Fibroblast of mammary gland (primary cell): ENCODE data around the gene LSM4.
"Not testable (repeated sequence)": the region's sequence is repeated elsewhere in the genome, so short reads cannot be mapped to it uniquely, and the experiment has no call there.

Experiments used
- DNase-seq: peaks from one replicate; pipeline ENCODE4 v3.0.0-alpha.2; 2010; ENCODE audit warnings: low read depth
- H3K4me3 ChIP-seq: 2 replicates; pipeline ENCODE4 v1.5.1; 2011; ENCODE audit warnings: low read depth, mild to moderate bottlenecking, low read length, moderate library complexity; ENCODE audit not compliant: control insufficient read depth
- TF ChIP-seq, protein P1 (sequence below): conservative IDR thresholded peaks from 2 replicates; pipeline ENCODE4 v1.5.1; 2011; ENCODE audit warnings: low read depth, low read length, inconsistent platforms; ENCODE audit not compliant: control insufficient read depth, insufficient read depth

LSM4 gene

DNA sequence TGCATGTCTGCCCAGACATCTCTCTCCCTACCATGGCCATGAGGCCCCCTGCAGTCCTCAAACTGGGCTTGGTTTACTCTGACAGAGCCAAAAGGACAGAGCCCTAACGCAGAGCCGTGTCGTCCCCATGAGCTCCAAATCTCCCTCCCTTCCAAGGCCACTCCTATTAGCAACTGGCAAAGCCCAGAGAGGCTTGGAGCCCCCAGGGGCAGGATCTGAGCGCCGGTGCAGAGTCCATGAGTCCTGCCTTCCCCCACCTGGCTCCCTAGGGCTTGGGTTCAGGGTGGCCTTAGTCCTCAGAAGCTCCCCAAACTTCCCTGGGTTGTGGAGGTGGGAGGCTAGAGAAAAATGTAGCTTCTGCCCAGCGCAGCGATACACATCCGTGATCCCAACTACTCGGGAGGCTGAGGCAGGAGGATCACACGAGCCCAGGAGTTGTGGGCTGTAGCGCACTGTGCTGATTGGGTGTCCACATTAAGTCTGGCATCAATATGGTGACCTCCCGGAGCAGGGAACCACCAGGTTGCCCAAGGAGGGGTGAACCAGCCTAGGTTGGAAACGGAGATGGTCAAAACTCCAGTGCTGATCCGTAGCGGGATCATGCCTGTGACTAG, 10.1 kb upstream of the LSM4 start:
- H3K4me3 ChIP-seq: no peak overlapping the region

GRCh38 chr19:18330868-18331267, 8.0 kb upstream of the LSM4 start:
- TF ChIP-seq, protein P1, sequence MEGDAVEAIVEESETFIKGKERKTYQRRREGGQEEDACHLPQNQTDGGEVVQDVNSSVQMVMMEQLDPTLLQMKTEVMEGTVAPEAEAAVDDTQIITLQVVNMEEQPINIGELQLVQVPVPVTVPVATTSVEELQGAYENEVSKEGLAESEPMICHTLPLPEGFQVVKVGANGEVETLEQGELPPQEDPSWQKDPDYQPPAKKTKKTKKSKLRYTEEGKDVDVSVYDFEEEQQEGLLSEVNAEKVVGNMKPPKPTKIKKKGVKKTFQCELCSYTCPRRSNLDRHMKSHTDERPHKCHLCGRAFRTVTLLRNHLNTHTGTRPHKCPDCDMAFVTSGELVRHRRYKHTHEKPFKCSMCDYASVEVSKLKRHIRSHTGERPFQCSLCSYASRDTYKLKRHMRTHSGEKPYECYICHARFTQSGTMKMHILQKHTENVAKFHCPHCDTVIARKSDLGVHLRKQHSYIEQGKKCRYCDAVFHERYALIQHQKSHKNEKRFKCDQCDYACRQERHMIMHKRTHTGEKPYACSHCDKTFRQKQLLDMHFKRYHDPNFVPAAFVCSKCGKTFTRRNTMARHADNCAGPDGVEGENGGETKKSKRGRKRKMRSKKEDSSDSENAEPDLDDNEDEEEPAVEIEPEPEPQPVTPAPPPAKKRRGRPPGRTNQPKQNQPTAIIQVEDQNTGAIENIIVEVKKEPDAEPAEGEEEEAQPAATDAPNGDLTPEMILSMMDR: no peak
- DNase-seq: no peak
- H3K4me3 ChIP-seq: no peak overlapping the region

More for the DNA sequence above, 10.1 kb upstream of the LSM4 start:
- TF ChIP-seq, protein P1: no peak
- no peak for DNase-seq

DNA sequence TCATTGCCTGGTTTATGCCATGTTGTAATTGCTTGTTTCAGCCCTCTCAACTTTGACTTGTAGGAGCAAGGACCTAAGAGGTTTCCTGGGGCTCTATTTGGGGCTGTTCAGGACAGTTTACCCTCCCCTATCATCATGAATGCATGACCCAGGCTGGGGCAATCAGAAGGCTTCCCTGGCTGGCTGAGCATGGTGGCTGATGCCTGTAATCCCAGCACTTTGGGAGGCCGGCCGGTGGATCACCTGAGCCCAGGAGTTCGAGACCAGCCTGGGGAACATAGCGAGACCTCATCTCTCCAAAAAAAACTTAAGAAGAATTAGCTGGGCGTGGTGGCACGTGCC, 6.1 kb upstream of the LSM4 start:
- H3K4me3 ChIP-seq: peak overlapping the region; percentile 43
- DNase-seq: no peak
- TF ChIP-seq, protein P1: no peak

DNA sequence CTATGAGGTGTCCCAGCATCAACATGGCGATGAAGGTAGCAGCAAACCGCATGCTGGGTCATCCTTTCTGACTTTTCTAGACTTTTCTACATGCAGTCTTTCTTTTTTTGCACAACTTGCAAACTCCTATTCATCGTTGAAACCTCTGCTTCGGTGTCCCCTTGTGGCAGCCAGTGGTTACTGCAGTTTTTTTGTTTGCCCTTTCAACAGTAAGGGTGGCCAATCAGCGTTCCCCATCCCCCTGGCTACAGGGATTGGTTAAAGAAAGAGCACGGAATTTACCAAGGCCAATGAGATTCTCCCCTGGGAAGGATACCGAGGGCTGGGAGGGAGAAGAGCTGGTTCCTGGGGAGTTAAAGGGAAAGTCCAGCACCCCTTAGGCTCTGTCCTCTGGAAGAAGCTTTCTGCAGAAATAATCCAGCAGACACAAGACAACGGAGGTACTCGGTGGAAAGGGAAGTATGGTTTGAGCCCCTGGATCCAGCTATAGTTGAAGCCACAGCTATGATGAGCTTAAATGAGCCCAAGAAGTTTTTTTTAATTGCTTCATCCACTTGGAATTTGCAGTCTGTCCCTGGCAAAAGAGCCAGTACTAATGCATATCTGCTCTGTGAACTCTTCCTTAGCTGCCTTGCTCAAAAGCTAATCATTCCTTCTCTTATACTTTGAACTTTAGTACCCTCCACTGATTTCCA, 5.6 kb upstream of the LSM4 start:
- H3K4me3 ChIP-seq: peak overlapping the region; percentile 43
- TF ChIP-seq, protein P1: peak; percentile 100
- DNase-seq: peak; percentile 98

DNA sequence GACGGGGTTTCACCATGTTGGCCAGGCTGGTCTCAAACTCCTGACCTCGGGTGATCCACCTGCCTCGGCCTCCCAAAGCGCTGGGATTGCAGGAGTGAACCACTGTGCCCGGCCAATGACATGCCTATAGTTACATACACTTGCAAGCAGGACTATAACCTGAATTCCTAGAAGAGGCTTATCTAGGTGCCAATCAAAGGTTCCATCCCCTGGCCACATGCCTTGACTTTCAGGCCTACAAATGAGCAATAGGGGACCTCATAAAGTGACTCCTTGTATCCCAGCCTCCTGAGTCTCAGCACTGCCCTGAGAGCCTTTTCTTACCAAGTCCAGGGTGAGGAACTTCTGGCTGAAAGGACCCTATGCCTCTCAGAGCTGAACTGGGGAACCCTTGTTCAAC, 3.9 kb upstream of the LSM4 start:
- DNase-seq: no peak
- no peak overlapping the region for H3K4me3 ChIP-seq
- TF ChIP-seq, protein P1: no peak

DNA sequence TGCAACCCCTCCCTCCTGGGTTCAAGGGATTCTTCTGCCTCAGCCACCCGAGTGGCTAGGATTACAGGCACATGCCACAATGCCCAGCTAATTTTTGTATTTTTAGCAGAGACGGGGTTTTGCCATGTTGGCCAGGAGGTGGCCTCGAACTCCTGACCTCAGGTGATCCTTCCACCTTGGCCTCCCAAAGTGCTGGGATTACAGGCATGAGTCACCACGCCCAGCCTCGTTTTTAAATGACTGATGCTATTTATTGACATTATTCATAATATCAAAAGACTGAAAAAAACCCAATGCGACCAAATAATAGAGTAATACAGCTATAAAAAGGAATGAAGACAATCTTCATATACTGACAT, 1.5 kb upstream of the LSM4 start:
- H3K4me3 ChIP-seq, DNase-seq: not testable (repeated sequence)

GRCh38 chr19:18322318-18322758, 538 bp downstream of the LSM4 start:
- TF ChIP-seq, protein P1: peak; percentile 25
- peak overlapping the region; percentile 70 for H3K4me3 ChIP-seq
- DNase-seq: peak; percentile 70
